ENCODE results near the gene GABBR2. TPM values are rescaled to one million over a fixed set of nuclear protein-coding genes. Genes with fewer than 3 reads are reported as not detected.

Gene GABBR2
- total RNA-seq, 1 donor from 2014 or later, result 0.74 TPM

GRCh38 chr9:98242426-98242825 is 466.3 kb downstream of the GABBR2 start:
- H3K36me3 Mint-ChIP-seq, result no peaks in the 10 kb centered on the region
- TF ChIP-seq CTCF (IDR thresholded peaks at IDR 0.05; ENCODE audit: unreplicated experiment), result no peak
- no peaks in the 10 kb centered on the region for H3K9me3 Mint-ChIP-seq
- H3K27me3 Mint-ChIP-seq (ENCODE audit: low read depth), result no peaks in the 10 kb centered on the region
- no peak for DNase-seq (ENCODE audit: low spot score in 2 of 2, unreplicated experiment in 2 of 2)
- H3K4me3 Mint-ChIP-seq, result no peak overlapping the region
- H3K27ac Mint-ChIP-seq, result no peak overlapping the region
- peaks cover 13% of the 10 kb centered on the region for H3K4me1 Mint-ChIP-seq

GRCh38 chr9:98241357-98242300 is 467.1 kb downstream of the GABBR2 start:
- no peaks in the 10 kb centered on the region for H3K9me3 Mint-ChIP-seq

GRCh38 chr9:98240475-98240874 is 468.3 kb downstream of the GABBR2 start:
- Mint-ChIP-seq H3K4me1 (peaks cover 8% of the 10 kb centered on the region), H3K27me3 (ENCODE audit: low read depth) (no peaks in the 10 kb centered on the region), H3K36me3 (no peaks in the 10 kb centered on the region), H3K4me3 (no peak overlapping the region), H3K9me3 (no peaks in the 10 kb centered on the region), H3K27ac (no peak overlapping the region)
- TF ChIP-seq CTCF (IDR thresholded peaks at IDR 0.05; ENCODE audit: unreplicated experiment), result no peak
- no peak for DNase-seq (ENCODE audit: low spot score in 2 of 2, unreplicated experiment in 2 of 2)

More at GRCh38 chr9:98241357-98242300, 467.1 kb downstream of the GABBR2 start:
- H3K27me3 Mint-ChIP-seq (ENCODE audit: low read depth), result no peaks in the 10 kb centered on the region
- no peaks in the 10 kb centered on the region for H3K36me3 Mint-ChIP-seq
- no peak overlapping the region for H3K27ac Mint-ChIP-seq
- DNase-seq (ENCODE audit: low spot score in 2 of 2, unreplicated experiment in 2 of 2), result no peak
- peaks cover 12% of the 10 kb centered on the region for H3K4me1 Mint-ChIP-seq
- TF ChIP-seq CTCF (IDR thresholded peaks at IDR 0.05; ENCODE audit: unreplicated experiment), result no peak
- no peak overlapping the region for H3K4me3 Mint-ChIP-seq

Other genes with a start within 250 kb of the GABBR2 start
- gene ANKS6, start 87.6 kb upstream of the GABBR2 start, total RNA-seq, result 40.5 to 48.6 TPM (median 42.0 TPM) in 3 replicates
- 10.1 to 10.6 TPM (median 10.3 TPM) in 3 replicates for gene GALNT12, start 98.7 kb upstream of the GABBR2 start, total RNA-seq
- gene COL15A1, start 235.0 kb upstream of the GABBR2 start, total RNA-seq, result 42.4 to 51.0 TPM (median 50.1 TPM) in 3 replicates

Data from mesothelial cell of epicardium (in vitro differentiated cells).